Ishikawa (cell line): ENCODE results near the gene TBCEL.

Experiments used
- CEBPB ChIP-seq: IDR thresholded peaks from 2 replicates; pipeline ENCODE4 v1.6.1; 2012
- CREB1 ChIP-seq: IDR thresholded peaks from 2 replicates; pipeline ENCODE4 v1.6.1; 2012; ENCODE audit warnings: low read depth
- EGR1 ChIP-seq: IDR thresholded peaks from 2 replicates; pipeline ENCODE4 v1.6.1; 2012
- EP300 ChIP-seq: IDR thresholded peaks from 2 replicates; pipeline ENCODE4 v1.6.1; 2012; ENCODE audit warnings: borderline replicate concordance
- FOXM1 ChIP-seq: IDR thresholded peaks from 2 replicates; pipeline ENCODE4 v1.6.1; 2012; ENCODE audit warnings: low read depth, borderline replicate concordance
- NFIC ChIP-seq: IDR thresholded peaks from 2 replicates; pipeline ENCODE4 v1.6.1; 2012
- RAD21 ChIP-seq: IDR thresholded peaks from 2 replicates; pipeline ENCODE4 v1.6.1; 2012; ENCODE audit warnings: low read depth
- REST ChIP-seq: IDR thresholded peaks from 2 replicates; pipeline ENCODE4 v1.6.1; 2012; ENCODE audit warnings: low read depth, mild to moderate bottlenecking
- TAF1 ChIP-seq: IDR thresholded peaks from 2 replicates; pipeline ENCODE4 v1.6.1; 2012; ENCODE audit warnings: low read depth, mild to moderate bottlenecking
- TCF12 ChIP-seq: IDR thresholded peaks from 2 replicates; pipeline ENCODE4 v1.6.1; 2012; ENCODE audit warnings: low read depth
- TEAD4 ChIP-seq: IDR thresholded peaks from 2 replicates; pipeline ENCODE4 v1.6.1; 2012
- USF1 ChIP-seq: IDR thresholded peaks from 2 replicates; pipeline ENCODE4 v1.6.1; 2012
- YY1 ChIP-seq: IDR thresholded peaks from 2 replicates; pipeline ENCODE4 v1.6.1; 2012; ENCODE audit warnings: low read depth
- ZBTB7A ChIP-seq: IDR thresholded peaks from 2 replicates; pipeline ENCODE4 v1.6.1; 2012; ENCODE audit warnings: low read depth
- TF ChIP-seq, protein P1 (sequence below): IDR thresholded peaks from 2 replicates; pipeline ENCODE4 v1.6.1; 2012

Gene TBCEL

DNA sequence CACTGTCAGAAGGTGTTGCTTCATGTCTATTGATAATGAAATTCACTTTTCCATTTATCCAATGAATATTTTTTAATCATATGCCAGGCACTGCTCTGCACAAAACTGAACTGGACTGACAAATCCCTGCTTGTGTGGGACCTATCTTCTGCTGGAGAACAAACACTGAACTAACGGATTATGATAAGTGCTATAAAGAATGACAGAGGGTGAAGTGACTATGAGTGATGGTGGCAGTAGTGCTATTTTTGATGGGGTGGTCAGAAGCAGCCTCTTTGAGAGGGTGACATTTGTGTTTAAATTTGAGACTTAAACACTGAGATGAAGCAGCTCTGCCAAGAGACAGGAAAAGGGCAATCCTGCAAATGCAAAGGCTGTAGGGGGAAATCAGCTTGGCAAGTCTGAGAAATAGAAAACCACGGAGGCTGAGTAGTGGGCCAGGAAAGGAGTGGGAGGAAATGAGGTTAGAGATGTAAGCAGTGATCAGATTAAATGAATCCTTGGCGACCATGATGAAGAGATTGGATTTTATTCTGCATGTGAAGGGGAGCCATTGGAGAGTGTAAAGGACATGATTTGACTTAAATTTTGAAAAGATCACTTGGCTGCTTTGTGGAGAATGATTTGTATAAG is 6.0 kb downstream of the TBCEL start:
- TF ChIP-seq EGR1, result no peak
- no peak for TF ChIP-seq USF1
- no peak for TF ChIP-seq CREB1
- no peak for TF ChIP-seq EP300
- no peak for TF ChIP-seq TAF1
- TF ChIP-seq ZBTB7A, result no peak
- no peak for TF ChIP-seq RAD21
- TF ChIP-seq TEAD4, result no peak
- TF ChIP-seq FOXM1, result no peak
- no peak for TF ChIP-seq CEBPB
- TF ChIP-seq TCF12, result no peak
- TF ChIP-seq NFIC, result no peak
- TF ChIP-seq REST, result no peak

GRCh38 chr11:121031167-121031566 is 7.3 kb downstream of the TBCEL start:
- TF ChIP-seq, protein P1, sequence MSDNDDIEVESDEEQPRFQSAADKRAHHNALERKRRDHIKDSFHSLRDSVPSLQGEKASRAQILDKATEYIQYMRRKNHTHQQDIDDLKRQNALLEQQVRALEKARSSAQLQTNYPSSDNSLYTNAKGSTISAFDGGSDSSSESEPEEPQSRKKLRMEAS, result no peak
- TF ChIP-seq TAF1, result no peak
- TF ChIP-seq REST, result no peak
- TF ChIP-seq CEBPB, result no peak
- no peak for TF ChIP-seq TCF12
- TF ChIP-seq ZBTB7A, result no peak
- TF ChIP-seq EGR1, result no peak

- no peak for TF ChIP-seq USF1
- no peak for TF ChIP-seq TAF1
- no peak for TF ChIP-seq TCF12
- TF ChIP-seq EGR1, result no peak
- no peak for TF ChIP-seq EP300
- TF ChIP-seq CREB1, result no peak
- TF ChIP-seq, protein P1, result no peak
- no peak for TF ChIP-seq YY1
These were observed 8.6 kb downstream of the TBCEL start for GRCh38 chr11:121032546-121032945.

GRCh38 chr11:121033635-121034034 is 9.7 kb downstream of the TBCEL start:
- no peak for TF ChIP-seq EGR1
- TF ChIP-seq NFIC, result no peak
- TF ChIP-seq TAF1, result no peak
- TF ChIP-seq, protein P1, result no peak
- no peak for TF ChIP-seq EP300
- TF ChIP-seq TCF12, result no peak
- no peak for TF ChIP-seq CREB1

- TF ChIP-seq CREB1 (no peak), EP300 (no peak), FOXM1 (no peak), NFIC (no peak), RAD21 (no peak), TAF1 (no peak), ZBTB7A (no peak), REST (no peak), EGR1 (no peak), YY1 (no peak), TEAD4 (no peak)
- TF ChIP-seq, protein P1, result no peak
These were observed 11.4 kb downstream of the TBCEL start for GRCh38 chr11:121035169-121035755.
